MM.1S (cell line): ENCODE measurements around the gene RHOXF1.
"Not testable (repeated sequence)": the region's sequence is repeated elsewhere in the genome, so short reads cannot be mapped to it uniquely, and the experiment has no call there.

Experiments
- DNase-seq: peaks from one replicate; pipeline ENCODE4 v3.0.0-alpha.2; 2015
- H2AFZ ChIP-seq: fragments of 300-600 bp; sonication (generic); 2 replicates; pipeline ENCODE4 v1.6.0; 2016; ENCODE audit warnings: antibody characterized with exemption, low read length
- H3F3A ChIP-seq: fragments of 300-600 bp; sonication (generic); 2 replicates; pipeline ENCODE4 v1.6.1; 2016; ENCODE audit warnings: mild to moderate bottlenecking, antibody characterized with exemption, low read length, moderate library complexity, mixed read lengths; ENCODE audit not compliant: insufficient read depth
- H3K27ac ChIP-seq: fragments of 300-600 bp; sonication (generic); 2 replicates; pipeline ENCODE4 v1.5.1; 2016; ENCODE audit warnings: mild to moderate bottlenecking, low read length
- H3K27me3 ChIP-seq: fragments of 300-600 bp; sonication (generic); replicated peaks from 2 replicates; pipeline ENCODE4 v1.6.0; 2016; ENCODE audit warnings: low read length; ENCODE audit not compliant: insufficient read depth
- H3K36me3 ChIP-seq: fragments of 300-600 bp; sonication (generic); replicated peaks from 2 replicates; pipeline ENCODE4 v1.6.1; 2016; ENCODE audit warnings: mild to moderate bottlenecking, low read length, mixed read lengths; ENCODE audit not compliant: insufficient read depth
- H3K4me1 ChIP-seq: fragments of 300-600 bp; sonication (generic); 2 replicates; pipeline ENCODE4 v1.6.1; 2016; ENCODE audit warnings: low read length, mixed read lengths
- H3K4me2 ChIP-seq: fragments of 300-600 bp; sonication (generic); 2 replicates; pipeline ENCODE4 v1.6.0; 2016; ENCODE audit warnings: low read depth, low read length
- H3K4me3 ChIP-seq: fragments of 300-600 bp; sonication (generic); 2 replicates; pipeline ENCODE4 v1.5.1; 2016; ENCODE audit warnings: low read length, mixed read lengths
- H3K79me2 ChIP-seq: fragments of 300-600 bp; sonication (generic); 2 replicates; pipeline ENCODE4 v1.6.1; 2016; ENCODE audit warnings: mixed run types, low read length, mixed read lengths
- H3K9ac ChIP-seq: fragments of 300-600 bp; sonication (generic); 2 replicates; pipeline ENCODE4 v1.6.1; 2016; ENCODE audit warnings: low read length, mixed read lengths
- H3K9me2 ChIP-seq: fragments of 300-600 bp; sonication (generic); replicated peaks from 2 replicates; pipeline ENCODE4 v1.6.1; 2016; ENCODE audit warnings: mild to moderate bottlenecking, low read length, mixed read lengths; ENCODE audit not compliant: insufficient read depth
- H3K9me3 ChIP-seq: fragments of 300-600 bp; sonication (generic); replicated peaks from 2 replicates; pipeline ENCODE4 v1.6.1; 2016; ENCODE audit warnings: mild to moderate bottlenecking, low read length, mixed read lengths; ENCODE audit not compliant: insufficient read depth
- H4K20me1 ChIP-seq: fragments of 300-600 bp; sonication (generic); 2 replicates; pipeline ENCODE4 v1.6.1; 2016; ENCODE audit warnings: mild to moderate bottlenecking, low read length, moderate library complexity, mixed read lengths; ENCODE audit not compliant: insufficient read depth
- EZH2 ChIP-seq: fragments of 300-600 bp; sonication (generic); optimal IDR thresholded peaks from 2 replicates; pipeline ENCODE3; 2017; ENCODE audit warnings: low read depth, mild to moderate bottlenecking, antibody characterized with exemption, low read length, mixed read lengths
- EZH2phosphoT487 ChIP-seq: fragments of 300-600 bp; sonication (generic); IDR thresholded peaks from 2 replicates; pipeline ENCODE4 v1.6.1; 2018; ENCODE audit warnings: antibody characterized with exemption, low read length
- TF ChIP-seq, protein P1 (sequence below): fragments of 300-600 bp; sonication (generic); IDR thresholded peaks from 2 replicates; pipeline ENCODE4 v1.5.1; 2016; ENCODE audit warnings: antibody characterized with exemption, low read length, mixed read lengths

RHOXF1 gene

DNA sequence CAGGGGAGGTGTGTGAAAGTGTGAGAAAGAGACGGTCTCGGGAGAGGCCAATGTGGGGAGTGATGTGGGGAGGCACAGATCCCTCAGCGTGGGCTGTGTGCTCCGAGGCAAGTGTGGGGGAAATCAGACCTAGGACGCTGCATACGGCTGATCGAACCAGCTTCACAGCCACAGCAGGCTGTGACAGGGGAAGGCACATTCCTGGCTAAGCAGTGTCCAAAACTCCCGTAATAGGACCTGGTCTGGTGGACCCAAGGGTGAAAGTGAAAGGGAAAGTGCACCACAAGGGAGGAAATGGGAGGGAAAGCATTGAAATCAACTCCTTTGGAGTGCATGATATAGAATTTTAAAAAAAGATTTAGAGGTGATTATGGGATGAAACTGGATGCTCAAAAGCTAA, 31.8 kb upstream of the RHOXF1 start:
- Histone ChIP-seq H3K79me2 (no peaks in the 10 kb centered on the region), H3K27ac (no peak overlapping the region), H3F3A (no peaks in the 10 kb centered on the region), H3K4me2 (no peak overlapping the region), H3K4me1 (no peaks in the 10 kb centered on the region), H3K36me3 (no peaks in the 10 kb centered on the region), H3K9me2 (no peaks in the 10 kb centered on the region), H3K9me3 (no peaks in the 10 kb centered on the region), H3K9ac (no peak overlapping the region), H3K27me3 (no peaks in the 10 kb centered on the region), H4K20me1 (no peaks in the 10 kb centered on the region), H3K4me3 (no peak overlapping the region), H2AFZ (no peak overlapping the region)
- no peak for TF ChIP-seq EZH2phosphoT487
- no peak for DNase-seq

DNA sequence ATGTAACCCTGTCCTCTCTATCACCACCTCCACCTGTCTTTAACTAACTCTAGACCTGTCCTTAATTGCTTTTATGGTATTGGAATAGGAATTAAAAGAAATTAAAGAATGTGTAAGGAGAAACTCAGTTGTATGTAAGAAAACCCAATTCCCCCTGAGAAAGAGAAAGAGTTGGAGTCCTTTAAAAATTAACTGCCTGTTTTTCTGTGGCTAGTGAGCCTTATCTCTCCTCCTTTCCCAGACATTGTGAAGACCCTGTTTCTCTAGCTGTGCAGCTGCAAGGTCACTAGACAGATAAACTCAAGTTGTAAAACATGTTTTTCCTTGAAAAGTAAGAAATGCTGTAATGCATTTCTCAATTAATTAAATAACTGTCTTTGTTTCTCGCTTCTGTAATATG, 30.6 kb upstream of the RHOXF1 start:
- not testable (repeated sequence) for H3K4me2 ChIP-seq, H3K9ac ChIP-seq, H3F3A ChIP-seq, H3K36me3 ChIP-seq, H3K9me3 ChIP-seq, H3K27ac ChIP-seq, H3K79me2 ChIP-seq, H3K4me3 ChIP-seq, H4K20me1 ChIP-seq, H3K4me1 ChIP-seq, DNase-seq, H2AFZ ChIP-seq, H3K27me3 ChIP-seq, H3K9me2 ChIP-seq

DNA sequence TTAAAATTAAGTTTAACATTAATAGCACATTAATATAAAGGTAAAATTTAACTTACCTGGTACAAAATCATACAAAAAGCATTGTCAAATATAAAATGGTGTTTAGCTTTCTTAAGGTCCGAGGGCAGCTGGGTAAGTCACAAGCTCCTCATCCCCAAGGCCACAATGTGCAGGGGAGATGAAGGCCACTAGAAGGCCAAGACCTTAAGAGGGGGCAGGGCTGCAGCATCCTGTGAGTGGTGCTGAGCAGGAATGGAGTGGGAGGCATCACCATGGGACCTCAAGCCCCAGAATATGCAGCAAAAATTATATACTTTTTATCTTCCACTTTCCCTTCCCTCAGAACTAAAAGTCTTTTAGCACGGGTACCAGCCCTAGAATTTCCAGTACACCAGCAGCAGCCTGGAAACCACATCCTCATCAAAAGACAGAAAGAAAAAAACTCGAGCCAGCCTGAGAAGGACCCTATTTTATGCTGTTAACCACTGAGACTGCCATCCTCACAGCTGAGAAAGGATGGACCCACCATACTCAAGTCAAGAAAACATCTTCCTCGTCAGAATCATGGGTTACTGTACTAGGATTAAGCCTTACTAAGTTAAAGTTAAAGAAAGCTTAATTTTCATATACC, 29.7 kb upstream of the RHOXF1 start:
- no peak overlapping the region for H3K9ac ChIP-seq
- no peaks in the 10 kb centered on the region for H4K20me1 ChIP-seq
- no peaks in the 10 kb centered on the region for H3K79me2 ChIP-seq
- no peaks in the 10 kb centered on the region for H3K27me3 ChIP-seq
- no peaks in the 10 kb centered on the region for H3F3A ChIP-seq
- DNase-seq, result no peak
- no peaks in the 10 kb centered on the region for H3K9me3 ChIP-seq
- no peak overlapping the region for H3K4me3 ChIP-seq
- H2AFZ ChIP-seq, result no peak overlapping the region
- no peaks in the 10 kb centered on the region for H3K36me3 ChIP-seq
- no peak overlapping the region for H3K4me2 ChIP-seq
- TF ChIP-seq EZH2, result no peak
- TF ChIP-seq, protein P1, sequence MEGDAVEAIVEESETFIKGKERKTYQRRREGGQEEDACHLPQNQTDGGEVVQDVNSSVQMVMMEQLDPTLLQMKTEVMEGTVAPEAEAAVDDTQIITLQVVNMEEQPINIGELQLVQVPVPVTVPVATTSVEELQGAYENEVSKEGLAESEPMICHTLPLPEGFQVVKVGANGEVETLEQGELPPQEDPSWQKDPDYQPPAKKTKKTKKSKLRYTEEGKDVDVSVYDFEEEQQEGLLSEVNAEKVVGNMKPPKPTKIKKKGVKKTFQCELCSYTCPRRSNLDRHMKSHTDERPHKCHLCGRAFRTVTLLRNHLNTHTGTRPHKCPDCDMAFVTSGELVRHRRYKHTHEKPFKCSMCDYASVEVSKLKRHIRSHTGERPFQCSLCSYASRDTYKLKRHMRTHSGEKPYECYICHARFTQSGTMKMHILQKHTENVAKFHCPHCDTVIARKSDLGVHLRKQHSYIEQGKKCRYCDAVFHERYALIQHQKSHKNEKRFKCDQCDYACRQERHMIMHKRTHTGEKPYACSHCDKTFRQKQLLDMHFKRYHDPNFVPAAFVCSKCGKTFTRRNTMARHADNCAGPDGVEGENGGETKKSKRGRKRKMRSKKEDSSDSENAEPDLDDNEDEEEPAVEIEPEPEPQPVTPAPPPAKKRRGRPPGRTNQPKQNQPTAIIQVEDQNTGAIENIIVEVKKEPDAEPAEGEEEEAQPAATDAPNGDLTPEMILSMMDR, result no peak
- no peak for TF ChIP-seq EZH2phosphoT487
- H3K4me1 ChIP-seq, result no peaks in the 10 kb centered on the region
- no peaks in the 10 kb centered on the region for H3K9me2 ChIP-seq
- no peak overlapping the region for H3K27ac ChIP-seq

DNA sequence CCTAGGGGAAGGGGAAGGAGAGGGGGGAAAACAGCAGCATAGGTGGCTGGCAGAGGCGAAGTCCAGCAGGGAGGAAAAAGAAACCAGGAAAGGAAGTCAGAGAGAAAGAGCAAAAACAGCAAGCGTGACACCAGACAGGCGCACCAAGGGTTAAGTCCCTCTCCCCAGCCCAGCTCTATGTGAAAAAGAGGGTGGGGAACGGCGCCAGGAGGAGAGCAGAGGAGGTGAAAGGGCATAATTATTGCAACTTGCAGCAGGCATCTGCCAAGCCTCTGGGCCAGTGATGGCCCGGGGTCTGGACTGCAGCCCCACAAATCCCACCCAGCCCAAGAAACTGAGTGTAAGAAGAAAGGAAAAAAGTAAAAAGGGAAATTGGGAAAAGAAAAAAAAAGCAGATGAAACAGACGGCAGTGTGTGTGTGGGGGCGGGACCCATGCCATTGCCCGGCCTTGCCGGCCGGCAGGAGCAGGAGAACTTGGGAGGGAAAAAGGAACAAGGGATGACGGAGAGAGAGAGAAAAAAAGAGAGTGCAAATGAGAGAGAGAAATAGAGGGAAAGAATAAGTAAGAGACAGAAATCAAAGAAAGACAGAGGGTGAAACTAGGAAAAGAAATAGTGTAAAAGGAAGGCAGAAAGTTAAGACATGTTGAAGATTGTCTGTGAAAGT, 28.6 kb upstream of the RHOXF1 start:
- H3K9ac ChIP-seq, result no peak overlapping the region
- no peaks in the 10 kb centered on the region for H3K4me1 ChIP-seq
- no peak for TF ChIP-seq EZH2phosphoT487
- TF ChIP-seq, protein P1, result no peak
- no peak for TF ChIP-seq EZH2
- no peaks in the 10 kb centered on the region for H3K9me2 ChIP-seq
- H3K9me3 ChIP-seq, result no peaks in the 10 kb centered on the region
- H3K4me3 ChIP-seq, result no peak overlapping the region
- no peak for DNase-seq
- H3K4me2 ChIP-seq, result no peak overlapping the region
- no peaks in the 10 kb centered on the region for H3F3A ChIP-seq
- H3K27me3 ChIP-seq, result no peaks in the 10 kb centered on the region
- H3K79me2 ChIP-seq, result no peaks in the 10 kb centered on the region
- H4K20me1 ChIP-seq, result no peaks in the 10 kb centered on the region
- H2AFZ ChIP-seq, result no peak overlapping the region
- no peak overlapping the region for H3K27ac ChIP-seq
- H3K36me3 ChIP-seq, result no peaks in the 10 kb centered on the region
